ENCODE data around the gene TUBB3.

The TUBB3 gene

GRCh38 chr16:89902980-89903379 lies 20.2 kb upstream of the TUBB3 start:
- H3K4me3 ChIP-seq (ENCODE audit: low read depth, low read length), result no peak overlapping the region
- DNase-seq (ENCODE audit: low read depth), result no peak
- no peak for TF ChIP-seq CTCF (IDR thresholded peaks at IDR 0.05; ENCODE audit: control insufficient read depth, extremely low read depth, insufficient read depth)

GRCh38 chr16:89903908-89904515 lies 19.1 kb upstream of the TUBB3 start:
- no peak for DNase-seq (ENCODE audit: low read depth)
- no peak overlapping the region for H3K4me3 ChIP-seq (ENCODE audit: low read depth, low read length)
- no peak for TF ChIP-seq CTCF (IDR thresholded peaks at IDR 0.05; ENCODE audit: control insufficient read depth, extremely low read depth, insufficient read depth)

- TF ChIP-seq CTCF (IDR thresholded peaks at IDR 0.05; ENCODE audit: control insufficient read depth, extremely low read depth, insufficient read depth), result no peak
- no peak for DNase-seq (ENCODE audit: low read depth)
- H3K4me3 ChIP-seq (ENCODE audit: low read depth, low read length), result no peak overlapping the region
These were observed 18.3 kb upstream of the TUBB3 start for GRCh38 chr16:89904606-89905510.

DNA sequence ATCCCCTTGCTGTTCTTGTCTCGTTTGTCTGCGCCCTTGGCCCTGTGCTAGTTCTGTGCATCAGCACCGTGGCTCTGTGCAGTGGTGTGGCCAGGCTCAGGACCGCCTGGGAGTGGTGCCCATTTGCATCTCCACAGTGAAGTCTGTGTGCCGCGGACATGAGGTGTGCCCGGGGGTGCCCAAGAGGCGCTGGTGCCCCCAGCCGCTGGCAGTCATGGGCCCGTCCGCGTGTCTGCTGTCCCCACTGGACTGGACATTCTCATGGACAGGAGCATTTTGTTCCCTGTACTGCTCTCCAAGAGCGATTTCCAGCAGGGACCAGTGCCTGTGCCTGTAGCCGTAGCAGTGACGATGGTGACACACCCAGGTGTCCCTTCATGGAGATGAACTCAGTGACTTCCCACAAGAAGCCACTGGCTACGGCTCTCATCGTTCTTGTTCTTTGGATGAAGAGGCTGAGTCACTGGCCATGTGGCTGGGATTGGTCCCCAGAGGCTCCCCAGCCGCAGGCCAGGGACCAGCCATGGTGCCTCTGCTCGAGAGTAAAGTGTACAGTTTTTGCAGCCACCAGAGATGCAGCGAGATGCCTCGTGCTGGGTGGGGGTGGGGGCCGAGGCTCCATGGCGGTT lies 17.5 kb upstream of the TUBB3 start:
- DNase-seq (ENCODE audit: low read depth), result no peak
- no peak overlapping the region for H3K4me3 ChIP-seq (ENCODE audit: low read depth, low read length)
- TF ChIP-seq CTCF (IDR thresholded peaks at IDR 0.05; ENCODE audit: control insufficient read depth, extremely low read depth, insufficient read depth), result no peak

DNA sequence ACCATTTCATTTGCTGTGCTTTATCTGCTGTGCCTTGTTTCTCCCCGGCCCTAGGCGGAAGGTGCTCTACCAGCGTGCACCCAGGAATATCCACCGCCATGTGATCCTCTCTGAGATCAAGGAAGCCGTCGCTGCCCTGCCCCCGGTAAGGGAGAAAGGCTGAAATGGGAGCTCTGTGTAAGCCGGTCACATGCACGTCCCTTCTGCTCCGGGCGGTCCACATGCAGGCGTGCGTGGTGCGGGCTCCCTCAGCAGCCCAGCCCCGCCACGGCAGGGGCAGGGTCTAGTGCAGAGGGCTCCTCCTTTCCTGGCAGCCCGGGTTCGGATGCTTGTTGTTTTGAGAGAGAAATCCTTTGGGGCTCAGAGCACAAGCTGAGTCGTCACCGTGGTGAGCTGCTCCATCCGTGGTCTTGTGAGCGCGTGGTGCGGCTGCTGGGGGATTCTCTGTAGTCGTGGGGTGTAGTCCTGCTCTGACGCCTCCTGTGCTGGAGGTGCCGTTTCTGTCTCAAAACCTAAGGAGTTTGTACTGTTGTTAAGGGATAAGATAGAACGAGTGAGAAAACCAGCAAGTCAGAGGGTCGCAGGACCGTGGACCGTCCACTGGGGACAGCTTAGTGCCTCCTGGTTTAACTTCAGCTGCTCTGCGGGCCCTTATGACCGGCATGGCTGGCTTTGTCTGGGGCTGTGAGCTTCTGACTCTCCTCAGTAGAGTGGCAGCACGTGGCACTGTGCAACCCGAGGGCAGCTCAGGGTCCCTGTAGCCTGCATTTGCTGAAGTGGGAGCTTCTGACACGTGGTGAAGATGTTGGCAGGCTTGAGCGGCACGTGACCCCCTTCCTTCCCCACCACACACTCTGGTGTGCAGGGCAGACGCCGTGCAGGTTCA lies 16.8 kb upstream of the TUBB3 start:
- no peak for DNase-seq (ENCODE audit: low read depth)
- TF ChIP-seq CTCF (IDR thresholded peaks at IDR 0.05; ENCODE audit: control insufficient read depth, extremely low read depth, insufficient read depth), result no peak

GRCh38 chr16:89907055-89907814 lies 15.9 kb upstream of the TUBB3 start:
- TF ChIP-seq CTCF (IDR thresholded peaks at IDR 0.05; ENCODE audit: control insufficient read depth, extremely low read depth, insufficient read depth), result no peak
- H3K4me3 ChIP-seq (ENCODE audit: low read depth, low read length), result no peak overlapping the region
- DNase-seq (ENCODE audit: low read depth), result no peak

More for the DNA sequence above, 16.8 kb upstream of the TUBB3 start:
- no peak overlapping the region for H3K4me3 ChIP-seq (ENCODE audit: low read depth, low read length)
